Measurements from ENCODE around the gene LUZP1.

- TF ChIP-seq FOXA1 (IDR thresholded peaks at IDR 0.05) (no peak), CTCF (IDR thresholded peaks at IDR 0.05; ENCODE audit: low read depth, low read length, missing input control) (no peak), YY1 (IDR thresholded peaks at IDR 0.05) (no peak), TAF1 (conservative IDR thresholded peaks at IDR 0.05) (no peak), MAX (IDR thresholded peaks at IDR 0.05) (no peak), JUND (IDR thresholded peaks at IDR 0.05) (no peak), GABPA (IDR thresholded peaks at IDR 0.05 in 1 of 2, conservative IDR thresholded peaks at IDR 0.05 in 1 of 2) (no peak), REST (IDR thresholded peaks at IDR 0.05) (no peak), RAD21 (IDR thresholded peaks at IDR 0.05) (no peak), SP1 (IDR thresholded peaks at IDR 0.05) (no peak), ATF3 (IDR thresholded peaks at IDR 0.05) (no peak), ZBTB33 (IDR thresholded peaks at IDR 0.05) (no peak)
These were observed 1.2 kb upstream of the LUZP1 start for GRCh38 chr1:23169727-23170335.

Measured in liver (tissue), 3 donors.